Stimulated activated CD4-positive, alpha-beta T cell treated with anti-CD3 and anti-CD28 coated beads, Interleukin-1b, Interleukin-23, amount 100 ng/mL, for 1 hour (primary cell): ENCODE data around the gene SLC13A3.

Source experiments
- DNase-seq, 2 donors: peaks; one replicate each; pipeline ENCODE4 v3.0.0-alpha.2; 2020; ENCODE audit warnings: low read depth in 2 of 2

SLC13A3 gene

GRCh38 chr20:46652699-46653098, 1.4 kb upstream of the SLC13A3 start:
- no peak for DNase-seq

- DNase-seq = no peak
Measured at GRCh38 chr20:46650575-46651090, 626 bp downstream of the SLC13A3 start.

GRCh38 chr20:46649965-46650542, 1.2 kb downstream of the SLC13A3 start:
- DNase-seq = no peak

- no peak for DNase-seq
Measured at GRCh38 chr20:46649650-46649949, 1.7 kb downstream of the SLC13A3 start.

GRCh38 chr20:46648903-46649649, 2.2 kb downstream of the SLC13A3 start:
- no peak for DNase-seq

- no peak for DNase-seq
Measured at GRCh38 chr20:46647469-46647868, 3.8 kb downstream of the SLC13A3 start.

GRCh38 chr20:46646659-46647380, 4.4 kb downstream of the SLC13A3 start:
- DNase-seq = no peak

- no peak for DNase-seq
Measured at GRCh38 chr20:46646122-46646521, 5.1 kb downstream of the SLC13A3 start.

- no peak for DNase-seq
Measured at GRCh38 chr20:46644733-46645132, 6.5 kb downstream of the SLC13A3 start.

GRCh38 chr20:46644160-46644559, 7.1 kb downstream of the SLC13A3 start:
- no peak for DNase-seq

GRCh38 chr20:46642969-46643343, 8.3 kb downstream of the SLC13A3 start:
- DNase-seq = no peak

- no peak for DNase-seq
Measured at GRCh38 chr20:46642265-46642968, 8.8 kb downstream of the SLC13A3 start.

- DNase-seq = no peak
Measured at GRCh38 chr20:46641424-46641823, 9.8 kb downstream of the SLC13A3 start.

GRCh38 chr20:46640536-46641311, 10.5 kb downstream of the SLC13A3 start:
- no peak for DNase-seq

GRCh38 chr20:46640044-46640443, 11.2 kb downstream of the SLC13A3 start:
- DNase-seq = no peak

- DNase-seq = no peak
Measured at GRCh38 chr20:46639587-46639986, 11.7 kb downstream of the SLC13A3 start.

GRCh38 chr20:46638898-46639274, 12.4 kb downstream of the SLC13A3 start:
- no peak for DNase-seq

GRCh38 chr20:46638134-46638897, 12.9 kb downstream of the SLC13A3 start:
- DNase-seq = no peak

GRCh38 chr20:46637427-46638133, 13.7 kb downstream of the SLC13A3 start:
- DNase-seq = no peak

- no peak for DNase-seq
Measured at GRCh38 chr20:46637020-46637419, 14.2 kb downstream of the SLC13A3 start.
